KMS-11 (cell line): ENCODE measurements around the gene PEAR1.

Experiments
- H2AFZ ChIP-seq: fragments of 200-600 bp; sonication (generic); 2 replicates; pipeline ENCODE4 v1.6.1; 2016; ENCODE audit warnings: antibody characterized with exemption, mixed run types, low read depth
- H3K27ac ChIP-seq: fragments of 200-600 bp; sonication (generic); 2 replicates; pipeline ENCODE4 v1.6.1; 2016; ENCODE audit warnings: mild to moderate bottlenecking, mixed run types
- H3K27me3 ChIP-seq: fragments of 200-600 bp; sonication (generic); 2 replicates; pipeline ENCODE4 v1.6.1; 2017; ENCODE audit warnings: mild to moderate bottlenecking, low read depth, mixed run types, moderate library complexity; ENCODE audit not compliant: insufficient read depth
- H3K36me3 ChIP-seq: fragments of 200-600 bp; sonication (generic); 2 replicates; pipeline ENCODE4 v1.6.1; 2017; ENCODE audit warnings: mild to moderate bottlenecking, mixed run types; ENCODE audit not compliant: insufficient read depth
- H3K4me1 ChIP-seq: fragments of 200-600 bp; sonication (generic); 2 replicates; pipeline ENCODE4 v1.6.1; 2016; ENCODE audit warnings: mild to moderate bottlenecking, low read depth, mixed run types; ENCODE audit not compliant: poor library complexity, severe bottlenecking
- H3K4me2 ChIP-seq: fragments of 200-600 bp; sonication (generic); 2 replicates; pipeline ENCODE4 v1.7.0; 2016; ENCODE audit warnings: mild to moderate bottlenecking, mixed run types
- H3K4me3 ChIP-seq: fragments of 200-600 bp; sonication (generic); IDR thresholded peaks from 2 replicates; pipeline ENCODE4 v1.6.1; 2017; ENCODE audit warnings: low read depth, low read length, mixed read lengths; ENCODE audit not compliant: insufficient read depth
- H3K79me2 ChIP-seq: fragments of 200-600 bp; sonication (generic); 2 replicates; pipeline ENCODE4 v1.6.1; 2016; ENCODE audit warnings: low read depth, mixed run types; ENCODE audit not compliant: insufficient read depth
- H3K9ac ChIP-seq: fragments of 200-600 bp; sonication (generic); 2 replicates; pipeline ENCODE4 v1.6.1; 2016; ENCODE audit warnings: mild to moderate bottlenecking, mixed run types
- H4K20me1 ChIP-seq: fragments of 200-600 bp; sonication (generic); 2 replicates; pipeline ENCODE4 v1.6.1; 2016; ENCODE audit warnings: mild to moderate bottlenecking, mixed run types; ENCODE audit not compliant: insufficient read depth
- TF ChIP-seq, protein P1 (sequence below): fragments of 200-600 bp; sonication (generic); conservative IDR thresholded peaks from 2 replicates; pipeline ENCODE4 v1.6.1; 2017; ENCODE audit warnings: low read depth, mild to moderate bottlenecking, antibody characterized with exemption, low read length, moderate library complexity, mixed read lengths

PEAR1 gene

DNA sequence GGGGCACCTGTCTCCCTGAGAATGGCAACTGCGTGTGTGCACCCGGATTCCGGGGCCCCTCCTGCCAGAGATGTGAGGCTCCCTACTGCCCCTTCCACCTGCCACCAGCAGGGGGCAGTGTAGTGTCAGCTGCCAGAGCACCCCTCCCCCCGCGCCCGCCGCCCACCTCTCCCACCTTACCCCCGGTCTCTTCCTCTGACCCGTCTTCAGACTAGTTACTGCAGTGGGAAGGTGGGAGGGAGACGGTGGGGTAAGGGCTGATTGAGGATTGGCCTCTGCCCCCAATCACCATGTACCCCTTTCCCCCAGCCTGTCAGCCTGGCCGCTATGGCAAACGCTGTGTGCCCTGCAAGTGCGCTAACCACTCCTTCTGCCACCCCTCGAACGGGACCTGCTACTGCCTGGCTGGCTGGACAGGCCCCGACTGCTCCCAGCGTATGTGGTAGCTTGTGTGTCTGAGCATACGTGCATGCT is 16.8 kb downstream of the PEAR1 start:
- Histone ChIP-seq H3K27ac (no peak overlapping the region), H3K36me3 (no peaks in the 10 kb centered on the region), H3K27me3 (peaks cover 89% of the 10 kb centered on the region), H3K9ac (no peak overlapping the region), H3K79me2 (no peaks in the 10 kb centered on the region), H3K4me3 (no peak overlapping the region), H3K4me1 (no peaks in the 10 kb centered on the region), H2AFZ (no peak overlapping the region), H3K4me2 (no peak overlapping the region), H4K20me1 (no peaks in the 10 kb centered on the region)
- TF ChIP-seq, protein P1, sequence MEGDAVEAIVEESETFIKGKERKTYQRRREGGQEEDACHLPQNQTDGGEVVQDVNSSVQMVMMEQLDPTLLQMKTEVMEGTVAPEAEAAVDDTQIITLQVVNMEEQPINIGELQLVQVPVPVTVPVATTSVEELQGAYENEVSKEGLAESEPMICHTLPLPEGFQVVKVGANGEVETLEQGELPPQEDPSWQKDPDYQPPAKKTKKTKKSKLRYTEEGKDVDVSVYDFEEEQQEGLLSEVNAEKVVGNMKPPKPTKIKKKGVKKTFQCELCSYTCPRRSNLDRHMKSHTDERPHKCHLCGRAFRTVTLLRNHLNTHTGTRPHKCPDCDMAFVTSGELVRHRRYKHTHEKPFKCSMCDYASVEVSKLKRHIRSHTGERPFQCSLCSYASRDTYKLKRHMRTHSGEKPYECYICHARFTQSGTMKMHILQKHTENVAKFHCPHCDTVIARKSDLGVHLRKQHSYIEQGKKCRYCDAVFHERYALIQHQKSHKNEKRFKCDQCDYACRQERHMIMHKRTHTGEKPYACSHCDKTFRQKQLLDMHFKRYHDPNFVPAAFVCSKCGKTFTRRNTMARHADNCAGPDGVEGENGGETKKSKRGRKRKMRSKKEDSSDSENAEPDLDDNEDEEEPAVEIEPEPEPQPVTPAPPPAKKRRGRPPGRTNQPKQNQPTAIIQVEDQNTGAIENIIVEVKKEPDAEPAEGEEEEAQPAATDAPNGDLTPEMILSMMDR: peak; percentile 100

DNA sequence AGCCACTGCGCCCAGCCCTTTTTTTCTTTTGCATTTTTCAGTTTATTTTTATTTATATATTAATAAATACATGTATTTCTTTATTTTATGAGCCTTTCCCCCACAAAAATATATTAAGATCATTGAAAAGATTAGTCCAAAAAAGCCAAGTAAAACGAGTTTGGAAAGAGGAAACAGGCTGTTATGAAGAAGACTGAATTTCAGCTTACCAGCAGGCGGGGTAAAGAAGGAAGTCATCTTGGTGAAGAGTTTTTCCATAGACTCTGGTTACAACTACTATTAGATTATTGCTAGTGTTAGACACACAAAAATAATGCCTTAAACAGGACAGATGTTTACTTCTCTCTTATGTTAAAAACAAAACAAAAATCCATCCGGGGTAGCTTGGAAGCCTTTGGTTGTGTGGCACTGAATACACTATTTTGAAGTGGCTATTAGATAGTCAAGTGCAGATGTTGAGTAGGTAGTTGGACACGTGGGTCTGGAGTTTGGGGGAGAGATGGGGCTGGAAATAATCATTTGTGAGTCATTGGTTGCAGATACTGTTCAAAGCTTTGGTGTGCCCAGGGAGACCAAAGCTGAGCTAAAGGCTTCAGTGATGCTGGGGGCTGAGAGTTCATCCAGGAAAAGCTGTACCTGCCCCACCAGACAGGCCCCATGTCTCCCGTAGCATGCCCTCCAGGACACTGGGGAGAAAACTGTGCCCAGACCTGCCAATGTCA is 18.2 kb downstream of the PEAR1 start:
- Histone ChIP-seq H3K9ac (no peak overlapping the region), H3K36me3 (no peaks in the 10 kb centered on the region), H4K20me1 (no peaks in the 10 kb centered on the region), H3K4me2 (no peak overlapping the region), H3K27ac (no peak overlapping the region), H2AFZ (no peak overlapping the region), H3K4me3 (no peak overlapping the region), H3K27me3 (peaks cover 75% of the 10 kb centered on the region), H3K4me1 (no peaks in the 10 kb centered on the region), H3K79me2 (no peaks in the 10 kb centered on the region)
- TF ChIP-seq, protein P1: no peak

DNA sequence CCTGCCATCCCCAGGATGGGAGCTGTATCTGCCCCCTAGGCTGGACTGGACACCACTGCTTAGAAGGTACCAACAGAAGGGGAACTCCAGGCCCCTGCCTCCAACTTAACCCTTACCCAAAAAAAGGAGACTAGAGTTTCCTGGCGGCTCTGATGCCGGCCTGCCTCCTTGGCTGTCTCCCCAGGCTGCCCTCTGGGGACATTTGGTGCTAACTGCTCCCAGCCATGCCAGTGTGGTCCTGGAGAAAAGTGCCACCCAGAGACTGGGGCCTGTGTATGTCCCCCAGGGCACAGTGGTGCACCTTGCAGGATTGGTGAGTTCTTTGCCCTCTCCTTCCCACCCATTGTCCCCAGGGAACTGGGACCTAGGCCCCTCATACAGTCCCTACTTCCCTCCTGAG is 18.8 kb downstream of the PEAR1 start:
- Histone ChIP-seq H3K27ac (no peak overlapping the region), H3K9ac (no peak overlapping the region), H3K4me1 (no peaks in the 10 kb centered on the region), H2AFZ (no peak overlapping the region), H3K4me2 (no peak overlapping the region), H3K4me3 (no peak overlapping the region), H4K20me1 (no peaks in the 10 kb centered on the region), H3K36me3 (no peaks in the 10 kb centered on the region), H3K79me2 (no peaks in the 10 kb centered on the region), H3K27me3 (peaks cover 70% of the 10 kb centered on the region; the same call in 1 of the 2 replicates)
- TF ChIP-seq, protein P1: no peak

DNA sequence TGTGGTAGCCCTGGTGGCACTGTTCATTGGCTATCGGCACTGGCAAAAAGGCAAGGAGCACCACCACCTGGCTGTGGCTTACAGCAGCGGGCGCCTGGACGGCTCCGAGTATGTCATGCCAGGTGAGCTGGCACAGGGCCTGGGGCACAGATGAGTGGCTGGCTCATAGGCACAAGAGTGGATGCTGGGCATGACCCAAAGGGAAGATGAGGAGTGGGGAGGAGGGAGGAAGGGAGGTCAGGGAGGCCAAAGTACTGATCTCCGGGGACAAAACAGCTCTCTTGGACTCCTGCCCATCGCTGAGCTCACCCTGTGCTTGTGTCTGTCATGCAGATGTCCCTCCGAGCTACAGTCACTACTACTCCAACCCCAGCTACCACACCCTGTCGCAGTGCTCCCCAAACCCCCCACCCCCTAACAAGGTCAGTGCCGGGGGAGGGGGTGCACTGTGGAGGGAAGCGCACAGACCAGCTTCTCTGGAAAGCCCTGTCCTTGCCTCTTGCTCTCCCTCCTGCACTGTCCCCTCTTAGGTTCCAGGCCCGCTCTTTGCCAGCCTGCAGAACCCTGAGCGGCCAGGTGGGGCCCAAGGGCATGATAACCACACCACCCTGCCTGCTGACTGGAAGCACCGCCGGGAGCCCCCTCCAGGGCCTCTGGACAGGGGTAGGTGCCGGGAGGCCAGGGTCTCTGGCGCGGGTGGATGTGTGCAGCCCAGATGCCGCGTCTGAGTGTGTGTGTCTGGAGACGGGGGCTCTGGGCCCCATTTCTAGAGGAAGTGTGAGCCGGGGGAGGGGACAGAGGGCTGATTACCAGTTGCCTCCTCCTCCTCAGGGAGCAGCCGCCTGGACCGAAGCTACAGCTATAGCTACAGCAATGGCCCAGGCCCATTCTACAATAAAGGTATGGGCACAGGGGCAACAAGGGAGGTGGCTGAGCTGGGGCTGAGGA is 19.6 kb downstream of the PEAR1 start:
- Histone ChIP-seq H3K4me1 (no peaks in the 10 kb centered on the region), H2AFZ (no peak overlapping the region), H3K27me3 (peaks cover 66% of the 10 kb centered on the region; the same call in 1 of the 2 replicates), H3K79me2 (no peaks in the 10 kb centered on the region), H3K4me3 (no peak overlapping the region), H3K36me3 (no peaks in the 10 kb centered on the region), H3K4me2 (no peak overlapping the region), H3K9ac (no peak overlapping the region), H4K20me1 (no peaks in the 10 kb centered on the region), H3K27ac (no peak overlapping the region)
- TF ChIP-seq, protein P1: no peak
